ENCODE data around the gene ZSCAN22. TPM values are rescaled to one million over a fixed set of nuclear protein-coding genes. Genes with fewer than 3 reads are reported as not detected.

ZSCAN22 gene
- polyA plus RNA-seq, 3 donors, result 3.6 to 3.8 (median 3.6) TPM

DNA sequence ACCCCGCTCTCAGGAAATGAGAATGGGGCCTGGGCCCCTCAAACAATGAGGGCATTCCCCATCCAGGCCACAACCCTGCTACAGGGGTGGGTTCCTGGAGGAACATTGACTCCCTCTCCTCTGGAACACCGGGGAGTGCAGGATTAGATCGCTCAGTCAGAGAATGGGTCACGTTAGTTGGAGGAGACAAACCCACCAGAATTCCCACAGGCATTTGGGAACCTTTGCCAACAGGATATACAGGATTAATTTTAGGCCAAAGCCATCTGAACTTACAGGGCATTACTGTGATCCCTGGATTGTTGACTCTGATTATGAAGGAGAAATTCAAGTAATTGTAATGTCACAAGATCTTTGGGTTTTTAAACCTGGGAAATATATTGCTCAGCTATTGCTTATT, 19.1 kb upstream of the ZSCAN22 start:
- no peak for DNase-seq (ENCODE audit: extremely low read depth in 1 of 11, low read depth in 9 of 11, low spot score in 4 of 11)

GRCh38 chr19:58310685-58311084, 16.1 kb upstream of the ZSCAN22 start:
- DNase-seq (ENCODE audit: extremely low read depth in 1 of 11, low read depth in 9 of 11, low spot score in 4 of 11), result peak in 2 of 11 donors; percentile 7 to 9

- no peak for DNase-seq (ENCODE audit: extremely low read depth in 1 of 11, low read depth in 9 of 11, low spot score in 4 of 11)
Observed at GRCh38 chr19:58311345-58311865, 15.4 kb upstream of the ZSCAN22 start.

DNA sequence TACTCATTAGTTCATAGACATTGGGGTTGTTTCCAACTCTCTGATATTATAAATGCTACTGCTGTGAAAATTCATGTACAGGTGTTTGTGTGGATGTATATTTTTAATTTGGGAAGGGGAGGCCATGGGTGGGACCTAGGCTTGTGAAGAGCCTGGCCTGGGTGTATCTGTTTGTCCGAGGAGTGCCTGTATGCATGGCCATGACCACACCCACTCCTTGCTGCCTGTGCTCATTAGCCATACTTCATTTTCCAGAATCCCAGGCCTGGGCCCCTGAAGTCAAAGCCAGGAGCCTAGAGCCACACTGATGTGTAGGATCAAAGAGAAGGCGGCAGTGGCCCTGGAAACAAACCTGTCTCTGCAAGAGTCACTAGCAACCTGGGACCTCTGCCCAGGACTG, 11.2 kb upstream of the ZSCAN22 start:
- no peak for DNase-seq (ENCODE audit: extremely low read depth in 1 of 11, low read depth in 9 of 11, low spot score in 4 of 11)

DNA sequence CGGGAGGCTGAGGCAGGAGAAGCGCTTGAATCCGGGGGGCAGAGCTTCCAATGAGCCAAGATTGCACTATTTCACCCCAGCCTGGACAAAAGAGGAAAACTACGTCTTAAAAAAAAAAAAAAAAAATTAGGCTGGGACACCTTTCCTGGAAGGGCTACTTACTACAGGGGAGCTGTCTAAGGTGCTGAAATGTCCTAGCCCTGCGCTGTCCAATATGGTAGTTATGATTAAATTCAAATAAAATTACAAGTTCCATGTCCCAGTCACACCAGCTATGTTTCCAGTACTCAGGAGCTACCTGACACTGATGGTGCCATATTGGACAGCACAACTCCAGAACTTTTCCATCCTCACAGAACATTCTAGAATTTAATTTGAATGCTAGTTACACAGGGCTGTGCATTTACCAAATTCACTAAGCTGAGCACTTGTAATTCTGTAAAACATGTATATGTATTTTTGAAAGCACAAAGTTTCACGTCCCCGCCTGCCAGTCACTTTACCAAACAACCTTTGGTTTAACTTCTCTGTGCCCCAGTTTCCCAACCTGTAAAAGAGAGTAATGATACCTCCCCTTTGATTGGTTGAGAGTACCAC, 9.2 kb upstream of the ZSCAN22 start:
- peak in 5 of 11 donors; percentile 23 to 55 (median 42) for DNase-seq (ENCODE audit: extremely low read depth in 1 of 11, low read depth in 9 of 11, low spot score in 4 of 11)

DNA sequence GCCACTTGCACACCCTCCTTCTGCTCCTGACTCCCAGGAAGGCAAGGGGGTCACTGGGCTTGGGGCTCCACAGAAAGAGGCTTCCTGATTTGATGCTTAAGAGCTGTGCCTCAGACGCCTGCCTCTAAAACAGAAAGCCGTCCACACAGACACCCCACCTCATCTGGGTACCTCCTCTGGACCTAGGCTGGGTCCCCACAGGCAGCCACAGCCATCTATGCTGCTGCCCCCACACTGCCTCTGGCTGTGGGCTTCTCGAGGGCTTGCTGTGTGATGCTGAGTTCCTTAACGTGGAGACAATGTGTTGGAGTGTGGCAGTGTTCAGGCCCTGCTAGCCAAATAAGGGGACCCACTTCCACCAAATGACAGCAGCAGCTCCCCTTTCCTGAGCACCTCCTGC, 8.5 kb upstream of the ZSCAN22 start:
- DNase-seq (ENCODE audit: extremely low read depth in 1 of 11, low read depth in 9 of 11, low spot score in 4 of 11), result no peak

GRCh38 chr19:58319241-58319640, 7.6 kb upstream of the ZSCAN22 start:
- no peak for DNase-seq (ENCODE audit: extremely low read depth in 1 of 11, low read depth in 9 of 11, low spot score in 4 of 11)

- no peak for DNase-seq (ENCODE audit: extremely low read depth in 1 of 11, low read depth in 9 of 11, low spot score in 4 of 11)
Observed at GRCh38 chr19:58325311-58326022, 1.3 kb upstream of the ZSCAN22 start.

DNA sequence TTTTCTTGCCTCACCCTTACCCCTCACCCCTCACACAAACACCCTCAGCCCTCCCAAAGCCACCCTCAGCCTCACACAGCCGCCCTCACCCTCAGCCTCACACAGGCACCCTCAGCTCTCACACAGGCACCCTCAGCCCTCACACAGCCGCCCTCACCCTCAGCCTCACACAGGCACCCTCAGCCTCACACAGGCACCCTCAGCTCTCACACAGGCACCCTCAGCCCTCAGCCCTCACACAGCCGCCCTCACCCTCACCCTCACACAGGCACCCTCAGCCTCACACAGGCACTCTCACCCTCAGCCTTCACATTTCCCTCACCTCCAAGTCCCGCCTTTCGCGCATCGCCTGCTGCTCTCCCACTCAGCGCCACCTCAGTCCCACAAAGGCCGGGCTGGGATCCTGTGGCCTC, 287 bp upstream of the ZSCAN22 start:
- DNase-seq (ENCODE audit: extremely low read depth in 1 of 11, low read depth in 9 of 11, low spot score in 4 of 11), result no peak

DNA sequence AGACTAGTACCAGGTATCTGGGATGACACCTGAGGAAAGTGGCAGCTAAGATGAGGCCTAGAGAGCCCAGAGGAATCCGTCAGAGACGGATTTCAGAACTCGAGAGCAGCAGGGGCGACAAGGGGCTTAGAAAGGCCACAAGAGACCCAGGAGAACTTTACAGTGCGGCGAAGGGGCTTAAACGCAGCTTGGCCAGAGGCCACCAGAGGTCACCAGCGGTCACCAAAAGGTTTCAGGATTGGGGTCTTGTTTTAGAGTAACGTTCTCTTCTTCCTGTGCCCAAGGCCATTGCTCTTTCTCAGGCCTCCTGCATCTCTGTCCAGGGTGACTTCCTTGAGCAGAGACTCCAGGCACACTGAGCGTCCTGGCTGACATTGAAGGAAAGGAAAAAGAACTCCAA, 2.2 kb downstream of the ZSCAN22 start:
- DNase-seq (ENCODE audit: extremely low read depth in 1 of 11, low read depth in 9 of 11, low spot score in 4 of 11), result no peak

- no peak for DNase-seq (ENCODE audit: extremely low read depth in 1 of 11, low read depth in 9 of 11, low spot score in 4 of 11)
Observed at GRCh38 chr19:58330458-58330857, 3.7 kb downstream of the ZSCAN22 start.

- DNase-seq (ENCODE audit: extremely low read depth in 1 of 11, low read depth in 9 of 11, low spot score in 4 of 11), result no peak
Observed at GRCh38 chr19:58332697-58333096, 5.9 kb downstream of the ZSCAN22 start.

- no peak for DNase-seq (ENCODE audit: extremely low read depth in 1 of 11, low read depth in 9 of 11, low spot score in 4 of 11)
Observed at GRCh38 chr19:58334691-58335249, 8.0 kb downstream of the ZSCAN22 start.

- no peak for DNase-seq (ENCODE audit: extremely low read depth in 1 of 11, low read depth in 9 of 11, low spot score in 4 of 11)
Observed at GRCh38 chr19:58335630-58336029, 8.8 kb downstream of the ZSCAN22 start.

GRCh38 chr19:58336216-58336615, 9.4 kb downstream of the ZSCAN22 start:
- no peak for DNase-seq (ENCODE audit: extremely low read depth in 1 of 11, low read depth in 9 of 11, low spot score in 4 of 11)

- no peak for DNase-seq (ENCODE audit: extremely low read depth in 1 of 11, low read depth in 9 of 11, low spot score in 4 of 11)
Observed at GRCh38 chr19:58336820-58337219, 10.0 kb downstream of the ZSCAN22 start.

DNA sequence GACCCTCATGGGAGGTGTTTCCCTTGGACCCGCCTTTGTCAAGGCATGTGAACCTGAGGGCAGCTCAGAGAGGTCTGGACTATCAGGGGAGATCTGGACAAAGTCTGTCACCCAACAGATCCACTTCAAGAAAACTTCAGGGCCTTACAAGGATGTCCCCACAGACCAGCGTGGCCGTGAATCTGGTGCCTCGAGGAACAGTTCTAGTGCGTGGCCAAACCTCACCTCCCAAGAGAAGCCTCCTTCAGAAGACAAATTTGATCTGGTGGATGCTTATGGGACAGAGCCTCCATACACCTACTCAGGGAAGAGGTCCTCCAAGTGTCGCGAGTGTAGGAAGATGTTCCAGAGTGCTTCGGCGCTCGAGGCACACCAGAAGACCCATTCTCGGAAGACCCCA, 11.5 kb downstream of the ZSCAN22 start:
- DNase-seq (ENCODE audit: extremely low read depth in 1 of 11, low read depth in 9 of 11, low spot score in 4 of 11), result no peak

GRCh38 chr19:58338825-58339558, 12.2 kb downstream of the ZSCAN22 start:
- DNase-seq (ENCODE audit: extremely low read depth in 1 of 11, low read depth in 9 of 11, low spot score in 4 of 11), result no peak

DNA sequence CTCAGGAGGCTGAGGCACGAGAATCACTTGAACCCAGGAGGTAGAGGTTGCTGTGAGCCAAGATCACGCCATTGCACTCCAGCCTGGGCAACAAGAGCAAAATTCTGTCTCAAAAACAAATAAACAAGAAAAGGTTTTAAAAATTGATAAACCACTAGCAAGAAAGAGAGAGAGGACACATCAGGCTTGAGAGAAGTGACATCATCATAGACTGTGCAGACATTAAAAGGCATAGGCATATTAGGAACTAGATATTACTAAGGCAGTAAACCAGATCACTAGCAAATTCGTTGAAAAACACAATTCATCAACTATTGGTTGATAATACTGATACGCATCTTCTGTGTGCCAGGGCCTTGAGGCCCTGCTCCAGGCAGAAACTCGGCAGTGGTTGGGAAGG, 18.8 kb downstream of the ZSCAN22 start:
- no peak for DNase-seq (ENCODE audit: extremely low read depth in 1 of 11, low read depth in 9 of 11, low spot score in 4 of 11)
